GM19468 (cell line): ENCODE results near the gene MUC5AC.

Experiments
- ATAC-seq: cut with Tn5 transposase; IDR thresholded peaks from one replicate; pipeline ENCODE4 v1.9.1; 2021; ENCODE audit warnings: mild to moderate bottlenecking, moderate library complexity, moderate number of reproducible peaks; ENCODE audit not compliant: unreplicated experiment; ENCODE audit errors: extremely low read depth

Gene MUC5AC

DNA sequence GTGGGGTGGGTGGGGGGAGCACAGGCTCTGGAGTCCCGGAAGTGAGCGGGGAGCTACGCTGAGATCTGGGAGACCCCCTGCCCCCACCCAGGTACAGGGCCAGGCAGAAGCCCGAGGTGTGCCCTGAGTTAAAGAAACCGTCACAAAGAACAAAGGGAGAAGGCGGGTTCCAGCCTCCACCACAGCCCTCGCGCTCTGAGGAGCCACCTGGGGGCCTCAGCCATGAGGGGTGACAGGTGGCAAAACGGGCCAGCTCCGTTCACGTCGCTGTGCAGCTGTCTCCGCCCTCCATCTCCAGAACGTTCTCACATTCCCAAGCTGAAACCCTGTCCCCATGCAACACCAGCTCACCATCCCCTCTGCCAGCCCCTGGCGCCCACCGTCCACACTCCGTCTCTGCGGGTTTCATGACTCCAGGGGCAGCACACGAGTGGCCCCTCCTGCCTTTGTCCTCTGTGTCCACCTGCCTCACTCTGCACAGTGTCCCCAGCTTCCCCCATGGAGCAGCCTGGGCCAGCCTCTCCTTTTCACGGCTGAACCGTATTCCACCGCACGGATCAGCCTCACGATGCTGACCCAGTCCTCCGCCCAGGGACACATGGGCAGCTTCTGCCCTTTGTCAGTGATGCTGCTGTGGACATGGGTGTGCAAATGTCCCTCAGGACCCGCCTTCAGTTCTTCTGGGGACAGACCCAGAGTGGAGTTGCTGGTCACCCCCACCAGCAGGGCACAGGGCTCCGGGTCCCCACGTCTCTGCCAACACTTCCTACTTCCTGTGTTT, 63.4 kb downstream of the MUC5AC start:
- ATAC-seq = no peak

DNA sequence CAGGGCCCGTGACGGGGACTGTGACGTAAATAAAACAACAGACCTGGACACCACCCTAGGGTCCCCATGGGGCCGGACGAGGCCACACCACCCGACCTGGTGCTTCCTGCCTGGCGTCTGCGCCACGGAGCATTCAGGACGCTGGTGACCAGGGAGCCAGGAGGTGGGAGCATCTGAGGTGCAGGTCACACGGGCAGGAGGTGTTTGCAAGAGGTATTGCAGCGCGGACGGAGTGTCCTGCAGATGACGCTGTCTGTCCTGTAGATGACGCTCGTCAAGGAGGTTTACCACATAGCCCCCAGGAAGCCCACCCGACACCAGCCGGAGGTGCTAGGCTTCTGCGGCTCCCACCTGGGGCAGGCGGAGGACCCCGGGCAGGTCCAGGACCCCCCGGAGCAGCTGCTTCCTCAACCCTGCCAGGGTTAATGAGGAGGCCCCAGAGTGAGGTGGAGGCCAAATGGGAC, 64.1 kb downstream of the MUC5AC start:
- ATAC-seq = no peak

DNA sequence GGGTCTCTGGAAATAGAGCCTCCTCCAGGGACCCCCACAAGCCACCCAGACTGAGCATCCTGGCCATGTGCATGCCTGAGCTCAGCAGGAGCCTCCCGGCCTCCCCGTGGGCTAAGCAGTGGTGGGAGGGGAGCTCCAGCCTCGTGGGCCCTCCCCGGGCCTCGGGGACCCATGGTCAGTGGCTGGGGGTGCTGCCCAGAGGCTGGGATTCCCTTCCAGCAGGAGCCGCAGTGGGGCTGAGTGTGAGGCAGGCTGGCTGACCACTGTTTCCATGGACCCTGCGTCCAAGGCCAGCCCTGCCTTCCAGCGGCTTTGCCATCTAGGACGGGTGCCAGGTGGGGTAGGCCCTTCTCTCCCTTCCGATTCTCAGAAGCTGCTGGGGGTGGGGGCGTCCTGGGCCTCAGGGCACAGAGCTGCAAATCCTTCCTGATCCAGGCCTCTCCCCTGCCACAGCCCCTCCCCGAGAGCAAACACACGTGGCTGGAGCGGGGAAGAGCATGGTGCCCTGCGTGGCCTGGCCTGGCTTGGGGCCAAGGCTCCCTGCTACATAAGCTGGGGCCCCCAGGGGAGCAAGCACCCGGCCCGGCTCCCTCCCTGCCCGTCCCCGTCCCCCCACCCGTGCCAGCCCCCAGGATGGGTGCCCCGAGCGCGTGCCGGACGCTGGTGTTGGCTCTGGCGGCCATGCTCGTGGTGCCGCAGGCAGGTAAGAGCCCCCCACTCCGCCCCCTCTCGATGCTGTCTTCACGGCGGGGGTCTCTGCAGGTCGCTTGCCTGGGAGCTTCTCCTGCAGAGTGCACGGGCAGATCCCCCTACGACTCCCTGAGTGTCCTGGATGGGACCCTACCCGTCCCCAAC, 65.0 kb downstream of the MUC5AC start, which contains the start of gene MUC5B:
MUC5B (plus strand) TSS at position 576 of the 855 bp plus-strand sequence; CDS start at position 634, 58 bp downstream.
- ATAC-seq = no peak

GRCh38 chr11:1223346-1224110, 65.8 kb downstream of the MUC5AC start:
- ATAC-seq = no peak

- no peak for ATAC-seq
Measured at GRCh38 chr11:1224111-1224490, 66.3 kb downstream of the MUC5AC start.

GRCh38 chr11:1224491-1225385, 67.0 kb downstream of the MUC5AC start:
- ATAC-seq = no peak

GRCh38 chr11:1225386-1226225, 67.9 kb downstream of the MUC5AC start:
- no peak for ATAC-seq

DNA sequence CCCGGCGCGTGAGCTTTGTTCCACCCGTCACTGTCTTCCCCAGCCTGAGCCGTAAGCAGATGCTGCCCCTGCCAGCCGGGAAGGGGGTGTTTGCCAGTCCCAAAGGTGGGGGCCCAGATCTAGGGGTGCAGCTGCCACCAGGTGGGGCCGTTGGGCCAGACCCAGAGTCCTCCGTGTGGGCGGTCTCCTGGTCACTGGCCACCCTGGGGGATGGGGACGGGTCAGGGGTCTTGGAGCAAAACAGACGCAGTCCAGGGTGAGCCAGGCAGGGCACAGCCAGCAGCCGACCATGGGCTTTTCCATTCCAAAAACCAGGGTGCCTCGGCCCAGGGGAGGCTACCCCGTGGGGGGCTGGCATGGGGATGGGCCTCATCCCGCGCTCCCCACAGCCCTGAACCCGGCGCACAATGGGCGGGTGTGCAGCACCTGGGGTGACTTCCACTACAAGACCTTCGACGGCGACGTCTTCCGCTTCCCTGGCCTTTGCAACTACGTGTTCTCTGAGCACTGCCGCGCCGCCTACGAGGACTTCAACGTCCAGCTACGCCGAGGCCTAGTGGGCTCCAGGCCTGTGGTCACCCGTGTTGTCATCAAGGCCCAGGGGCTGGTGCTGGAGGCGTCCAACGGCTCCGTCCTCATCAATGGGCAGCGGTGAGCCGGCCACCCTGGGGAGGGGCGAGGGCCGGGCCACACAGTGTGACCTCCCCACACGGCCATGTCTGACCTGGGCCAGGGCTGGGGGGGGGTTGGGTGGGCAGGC, 68.7 kb downstream of the MUC5AC start:
- ATAC-seq = no peak

DNA sequence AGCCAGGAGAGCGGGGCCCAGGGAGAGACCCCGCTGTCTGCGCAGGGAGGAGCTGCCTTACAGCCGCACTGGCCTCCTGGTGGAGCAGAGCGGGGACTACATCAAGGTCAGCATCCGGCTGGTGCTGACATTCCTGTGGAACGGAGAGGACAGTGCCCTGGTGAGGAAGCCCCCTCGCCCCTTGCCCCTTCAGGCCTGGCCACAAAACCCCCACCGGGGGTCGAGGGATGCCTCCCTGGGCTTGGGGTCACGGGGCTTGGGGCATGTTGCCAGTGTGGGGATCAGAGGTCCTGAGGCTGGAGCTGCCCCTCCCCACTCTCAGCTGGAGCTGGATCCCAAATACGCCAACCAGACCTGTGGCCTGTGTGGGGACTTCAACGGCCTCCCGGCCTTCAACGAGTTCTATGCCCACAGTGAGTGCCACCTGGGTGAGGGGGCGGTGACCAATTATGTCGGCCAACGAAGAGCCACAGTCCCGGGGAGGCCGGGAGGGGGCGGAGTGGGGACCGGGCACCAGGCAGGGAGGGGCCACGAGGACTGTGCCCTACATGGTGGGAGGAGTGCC, 69.3 kb downstream of the MUC5AC start:
- no peak for ATAC-seq

GRCh38 chr11:1227551-1228100, 69.9 kb downstream of the MUC5AC start:
- no peak for ATAC-seq

DNA sequence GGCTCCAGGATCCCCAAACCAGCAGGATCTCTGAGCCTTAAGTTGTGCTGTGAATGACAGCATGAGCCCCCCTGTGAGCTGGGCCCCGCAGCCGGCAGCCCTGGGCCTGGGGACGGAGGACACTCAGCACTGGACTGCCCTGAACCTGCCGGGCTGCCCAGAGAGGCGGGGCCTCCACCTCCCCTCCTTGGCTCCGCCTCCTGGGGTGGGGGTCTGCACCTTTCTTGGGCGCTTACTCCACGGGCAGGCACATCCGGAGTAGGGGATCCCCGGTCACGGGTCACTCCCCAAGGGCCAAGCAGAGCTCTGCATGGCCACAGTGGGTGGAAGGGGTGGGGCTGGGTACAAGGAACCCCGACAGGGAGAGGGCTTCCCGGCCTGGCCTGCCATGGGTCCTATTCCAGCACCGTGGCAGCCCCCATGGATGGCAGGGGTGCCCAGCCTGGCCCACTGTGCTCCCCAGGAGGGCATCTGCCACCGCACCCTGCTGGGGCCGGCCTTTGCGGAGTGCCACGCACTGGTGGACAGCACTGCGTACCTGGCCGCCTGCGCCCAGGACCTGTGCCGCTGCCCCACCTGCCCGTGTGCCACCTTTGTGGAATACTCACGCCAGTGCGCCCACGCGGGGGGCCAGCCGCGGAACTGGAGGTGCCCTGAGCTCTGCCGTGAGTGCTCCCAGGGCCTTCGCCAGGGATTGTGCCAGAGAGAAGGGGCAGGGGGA, 70.5 kb downstream of the MUC5AC start:
- no peak for ATAC-seq

DNA sequence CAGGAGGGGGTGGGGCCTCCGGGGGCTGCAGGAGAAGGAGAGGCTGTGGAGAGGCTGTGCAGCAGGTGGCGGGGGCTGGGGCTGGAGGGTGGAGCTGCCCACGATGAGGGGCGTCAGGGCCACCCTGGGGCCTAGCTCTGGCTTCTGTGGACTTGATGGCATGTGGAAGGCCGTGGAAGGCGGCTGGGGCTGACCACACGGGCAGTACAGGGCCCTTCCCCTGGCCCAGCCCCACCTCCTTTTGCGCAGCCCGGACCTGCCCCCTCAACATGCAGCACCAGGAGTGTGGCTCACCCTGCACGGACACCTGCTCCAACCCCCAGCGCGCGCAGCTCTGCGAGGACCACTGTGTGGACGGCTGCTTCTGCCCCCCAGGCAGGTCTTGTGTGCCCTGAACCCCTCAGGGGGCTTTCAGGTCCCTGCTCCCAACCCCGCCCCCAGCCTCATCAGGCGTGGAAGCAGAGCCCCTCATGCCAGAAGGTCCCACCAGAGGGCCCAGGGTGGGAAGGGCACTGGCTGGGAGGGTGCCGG, 71.2 kb downstream of the MUC5AC start:
- no peak for ATAC-seq

DNA sequence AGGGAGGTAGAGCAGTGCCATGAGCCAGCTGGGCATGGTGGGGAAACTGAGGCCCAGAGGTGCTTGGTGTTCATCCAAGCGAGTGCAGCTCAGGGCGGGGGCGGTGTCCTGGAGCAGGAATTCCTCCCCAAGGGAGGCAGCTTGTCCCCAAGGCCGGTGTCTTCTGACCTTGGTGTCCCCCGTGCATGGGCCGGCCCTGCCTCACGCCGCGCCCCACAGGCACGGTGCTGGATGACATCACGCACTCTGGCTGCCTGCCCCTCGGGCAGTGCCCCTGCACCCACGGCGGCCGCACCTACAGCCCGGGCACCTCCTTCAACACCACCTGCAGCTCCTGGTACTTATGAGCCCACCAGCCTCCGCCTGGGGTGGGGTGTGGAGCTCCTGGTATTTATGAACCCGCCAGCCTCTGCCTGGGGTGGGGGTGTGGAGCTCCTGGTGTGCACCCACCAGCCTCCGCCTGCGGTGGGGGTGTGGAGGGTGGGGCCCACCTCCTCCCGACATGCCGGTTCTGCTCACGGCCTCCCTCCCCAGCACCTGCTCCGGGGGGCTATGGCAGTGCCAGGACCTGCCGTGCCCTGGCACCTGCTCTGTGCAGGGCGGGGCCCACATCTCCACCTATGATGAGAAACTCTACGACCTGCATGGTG, 71.8 kb downstream of the MUC5AC start:
- no peak for ATAC-seq

DNA sequence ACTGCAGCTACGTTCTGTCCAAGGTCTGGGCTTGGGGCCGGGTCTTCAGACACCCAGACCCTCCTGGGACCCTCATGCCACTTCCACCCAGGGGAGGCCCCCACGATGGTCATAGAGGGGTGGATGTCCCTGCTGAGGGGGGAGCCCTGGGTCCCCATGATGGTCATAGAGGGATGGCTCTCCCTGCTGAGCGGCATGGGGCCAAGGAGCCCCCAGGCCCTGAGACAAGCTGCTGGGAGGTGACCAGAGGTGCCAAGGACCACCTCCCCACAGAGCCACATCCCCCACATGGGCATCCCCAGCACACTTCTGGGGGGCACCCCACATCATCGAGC, 72.3 kb downstream of the MUC5AC start:
- no peak for ATAC-seq

GRCh38 chr11:1230456-1231395, 73.0 kb downstream of the MUC5AC start:
- no peak for ATAC-seq
